ENCODE measurements around the gene TNIK. TPM values are rescaled to one million over a fixed set of nuclear protein-coding genes. Genes with fewer than 3 reads are reported as not detected.

The TNIK gene
- total RNA-seq, 1 donor from 2014 or later, result 38.1 TPM

GRCh38 chr3:171088964-171089754, 371.0 kb downstream of the TNIK start:
- peaks cover 12% of the 10 kb centered on the region for H3K36me3 Mint-ChIP-seq
- H3K4me1 Mint-ChIP-seq (ENCODE audit: unreplicated experiment), result peaks cover 16% of the 10 kb centered on the region
- no peaks in the 10 kb centered on the region for H3K27me3 Mint-ChIP-seq
- H3K27ac Mint-ChIP-seq, result no peak overlapping the region
- H3K4me3 Mint-ChIP-seq, result no peak overlapping the region
- H3K9me3 Mint-ChIP-seq, result no peaks in the 10 kb centered on the region
- no peak for TF ChIP-seq CTCF (conservative IDR thresholded peaks at IDR 0.05)
- no peak for DNase-seq (ENCODE audit: extremely low spot score, unreplicated experiment)

GRCh38 chr3:171088496-171088895, 371.7 kb downstream of the TNIK start:
- no peak overlapping the region for H3K27ac Mint-ChIP-seq
- peaks cover 16% of the 10 kb centered on the region for H3K4me1 Mint-ChIP-seq (ENCODE audit: unreplicated experiment)
- H3K9me3 Mint-ChIP-seq, result no peaks in the 10 kb centered on the region
- no peak overlapping the region for H3K4me3 Mint-ChIP-seq
- TF ChIP-seq CTCF (conservative IDR thresholded peaks at IDR 0.05), result no peak
- peaks cover 12% of the 10 kb centered on the region for H3K36me3 Mint-ChIP-seq
- no peak for DNase-seq (ENCODE audit: extremely low spot score, unreplicated experiment)
- H3K27me3 Mint-ChIP-seq, result no peaks in the 10 kb centered on the region

- TF ChIP-seq CTCF (conservative IDR thresholded peaks at IDR 0.05), result no peak
- peaks cover 9% of the 10 kb centered on the region for H3K4me1 Mint-ChIP-seq (ENCODE audit: unreplicated experiment)
- no peak for DNase-seq (ENCODE audit: extremely low spot score, unreplicated experiment)
These were observed 373.3 kb downstream of the TNIK start for GRCh38 chr3:171086914-171087313.

GRCh38 chr3:171077261-171077660, 382.9 kb downstream of the TNIK start:
- H3K4me1 Mint-ChIP-seq (ENCODE audit: unreplicated experiment), result peaks cover 5% of the 10 kb centered on the region
- DNase-seq (ENCODE audit: extremely low spot score, unreplicated experiment), result no peak
- H3K27me3 Mint-ChIP-seq, result peaks cover 3% of the 10 kb centered on the region
- no peak for TF ChIP-seq CTCF (conservative IDR thresholded peaks at IDR 0.05)
- H3K9me3 Mint-ChIP-seq, result no peaks in the 10 kb centered on the region
- H3K27ac Mint-ChIP-seq, result no peak overlapping the region
- no peaks in the 10 kb centered on the region for H3K36me3 Mint-ChIP-seq
- no peak overlapping the region for H3K4me3 Mint-ChIP-seq

More at GRCh38 chr3:171086914-171087313, 373.3 kb downstream of the TNIK start:
- Mint-ChIP-seq H3K27ac (no peak overlapping the region), H3K27me3 (no peaks in the 10 kb centered on the region), H3K36me3 (peaks cover 12% of the 10 kb centered on the region), H3K9me3 (no peaks in the 10 kb centered on the region), H3K4me3 (no peak overlapping the region)

GRCh38 chr3:171072432-171072831, 387.8 kb downstream of the TNIK start:
- no peaks in the 10 kb centered on the region for H3K9me3 Mint-ChIP-seq
- no peak overlapping the region for H3K27ac Mint-ChIP-seq
- TF ChIP-seq CTCF (conservative IDR thresholded peaks at IDR 0.05), result no peak
- H3K36me3 Mint-ChIP-seq, result peaks cover 11% of the 10 kb centered on the region
- H3K27me3 Mint-ChIP-seq, result peaks cover 3% of the 10 kb centered on the region
- DNase-seq (ENCODE audit: extremely low spot score, unreplicated experiment), result no peak
- H3K4me1 Mint-ChIP-seq (ENCODE audit: unreplicated experiment), result peaks cover 16% of the 10 kb centered on the region
- H3K4me3 Mint-ChIP-seq, result no peak overlapping the region
